ENCODE results near the gene MINK1.

MINK1 gene

DNA sequence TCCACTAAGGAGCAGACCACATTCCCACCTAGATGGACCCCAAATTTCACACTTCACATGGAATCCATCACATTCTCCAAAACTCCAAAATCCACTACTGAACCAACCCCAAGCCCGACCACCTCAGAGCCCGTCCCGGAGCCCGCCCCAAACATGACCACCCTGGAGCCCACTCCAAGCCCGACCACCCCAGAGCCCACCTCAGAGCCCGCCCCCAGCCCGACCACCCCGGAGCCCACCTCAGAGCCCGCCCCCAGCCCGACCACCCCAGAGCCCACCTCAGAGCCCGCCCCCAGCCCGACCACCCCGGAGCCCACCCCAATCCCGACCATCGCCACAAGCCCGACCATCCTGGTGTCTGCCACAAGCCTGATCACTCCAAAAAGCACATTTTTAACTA, 100.5 kb downstream of the MINK1 start:
- TF ChIP-seq, protein P1, sequence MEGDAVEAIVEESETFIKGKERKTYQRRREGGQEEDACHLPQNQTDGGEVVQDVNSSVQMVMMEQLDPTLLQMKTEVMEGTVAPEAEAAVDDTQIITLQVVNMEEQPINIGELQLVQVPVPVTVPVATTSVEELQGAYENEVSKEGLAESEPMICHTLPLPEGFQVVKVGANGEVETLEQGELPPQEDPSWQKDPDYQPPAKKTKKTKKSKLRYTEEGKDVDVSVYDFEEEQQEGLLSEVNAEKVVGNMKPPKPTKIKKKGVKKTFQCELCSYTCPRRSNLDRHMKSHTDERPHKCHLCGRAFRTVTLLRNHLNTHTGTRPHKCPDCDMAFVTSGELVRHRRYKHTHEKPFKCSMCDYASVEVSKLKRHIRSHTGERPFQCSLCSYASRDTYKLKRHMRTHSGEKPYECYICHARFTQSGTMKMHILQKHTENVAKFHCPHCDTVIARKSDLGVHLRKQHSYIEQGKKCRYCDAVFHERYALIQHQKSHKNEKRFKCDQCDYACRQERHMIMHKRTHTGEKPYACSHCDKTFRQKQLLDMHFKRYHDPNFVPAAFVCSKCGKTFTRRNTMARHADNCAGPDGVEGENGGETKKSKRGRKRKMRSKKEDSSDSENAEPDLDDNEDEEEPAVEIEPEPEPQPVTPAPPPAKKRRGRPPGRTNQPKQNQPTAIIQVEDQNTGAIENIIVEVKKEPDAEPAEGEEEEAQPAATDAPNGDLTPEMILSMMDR (IDR thresholded peaks at IDR 0.05; ENCODE audit: low read depth, low read length) = no peak
- no peaks in the 10 kb centered on the region; the same call in 1 of the 2 replicates for H3K36me3 ChIP-seq

DNA sequence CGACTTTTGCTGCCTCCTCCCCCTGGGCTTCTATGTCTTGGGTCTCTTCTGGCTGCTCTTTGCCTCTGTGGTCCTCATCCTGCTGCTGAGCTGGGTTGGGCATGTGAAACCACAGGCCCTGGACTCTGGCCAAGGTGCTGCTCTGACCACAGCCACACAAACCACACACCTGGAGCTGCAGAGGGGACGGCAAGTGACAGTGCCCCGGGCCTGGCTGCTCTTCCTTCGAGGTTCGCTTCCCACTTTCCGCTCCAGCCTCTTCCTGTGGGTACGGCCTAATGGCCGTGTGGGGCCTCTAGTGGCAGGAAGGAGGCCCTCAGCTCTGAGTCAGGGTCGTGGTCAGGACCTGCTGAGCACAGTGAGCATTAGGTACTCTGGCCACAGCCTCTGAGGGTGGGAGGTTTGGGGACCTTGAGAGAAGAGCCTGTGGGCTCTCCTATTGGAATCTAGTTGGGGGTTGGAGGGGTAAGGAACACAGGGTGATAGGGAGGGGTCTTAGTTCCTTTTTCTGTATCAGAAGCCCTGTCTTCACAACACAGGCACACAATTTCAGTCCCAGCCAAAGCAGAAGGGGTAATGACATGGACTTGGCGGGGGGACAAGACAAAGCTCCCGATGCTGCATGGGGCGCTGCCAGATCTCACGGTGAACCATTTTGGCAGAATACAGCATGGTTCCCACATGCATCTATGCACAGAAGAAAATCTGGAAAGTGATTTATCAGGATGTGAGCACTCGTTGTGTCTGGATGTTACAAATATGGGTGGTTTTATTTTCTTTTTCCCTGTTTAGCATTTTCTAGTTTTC, 101.2 kb downstream of the MINK1 start:
- Histone ChIP-seq H3K27me3 (no peaks in the 10 kb centered on the region), H3K36me3 (no peaks in the 10 kb centered on the region; the same call in 1 of the 2 replicates), H3K9me3 (no peaks in the 10 kb centered on the region), H3K4me3 (ENCODE audit: low read depth, low read length) (no peak overlapping the region), H3K4me1 (no peaks in the 10 kb centered on the region)
- peak; percentile 37 for DNase-seq
- TF ChIP-seq, protein P1 (IDR thresholded peaks at IDR 0.05; ENCODE audit: low read depth, low read length) = peak; percentile 41

More for the DNA sequence above, 100.5 kb downstream of the MINK1 start:
- Histone ChIP-seq H3K4me1 (no peaks in the 10 kb centered on the region), H3K4me3 (ENCODE audit: low read depth, low read length) (no peak overlapping the region), H3K27me3 (no peaks in the 10 kb centered on the region), H3K9me3 (no peaks in the 10 kb centered on the region)
- DNase-seq = no peak

DNA sequence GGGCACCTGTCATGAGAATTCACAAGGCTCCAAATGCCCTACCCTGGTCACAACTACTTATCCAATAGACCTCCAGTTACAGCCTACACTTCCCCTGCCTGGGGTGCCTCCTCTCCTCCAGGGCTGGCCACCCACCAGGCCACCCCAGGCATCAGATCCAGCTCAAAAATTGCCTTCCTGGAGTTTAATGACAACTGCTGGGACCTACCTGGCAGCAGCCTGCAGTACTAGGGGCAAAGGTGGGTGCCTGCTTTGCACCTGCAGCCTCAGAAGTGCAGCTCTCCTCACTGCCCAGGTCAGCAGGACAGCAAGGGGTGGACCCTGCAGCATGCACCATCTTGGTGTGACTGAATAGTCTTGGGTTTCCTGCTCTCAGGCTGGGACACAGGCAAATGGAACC, 102.5 kb downstream of the MINK1 start:
- no peak for DNase-seq
- TF ChIP-seq, protein P1 (IDR thresholded peaks at IDR 0.05; ENCODE audit: low read depth, low read length) = no peak
- H3K4me3 ChIP-seq (ENCODE audit: low read depth, low read length) = no peak overlapping the region
- H3K36me3 ChIP-seq = no peaks in the 10 kb centered on the region; the same call in 1 of the 2 replicates
- H3K27me3 ChIP-seq = no peaks in the 10 kb centered on the region
- H3K4me1 ChIP-seq = no peaks in the 10 kb centered on the region
- H3K9me3 ChIP-seq = no peaks in the 10 kb centered on the region

DNA sequence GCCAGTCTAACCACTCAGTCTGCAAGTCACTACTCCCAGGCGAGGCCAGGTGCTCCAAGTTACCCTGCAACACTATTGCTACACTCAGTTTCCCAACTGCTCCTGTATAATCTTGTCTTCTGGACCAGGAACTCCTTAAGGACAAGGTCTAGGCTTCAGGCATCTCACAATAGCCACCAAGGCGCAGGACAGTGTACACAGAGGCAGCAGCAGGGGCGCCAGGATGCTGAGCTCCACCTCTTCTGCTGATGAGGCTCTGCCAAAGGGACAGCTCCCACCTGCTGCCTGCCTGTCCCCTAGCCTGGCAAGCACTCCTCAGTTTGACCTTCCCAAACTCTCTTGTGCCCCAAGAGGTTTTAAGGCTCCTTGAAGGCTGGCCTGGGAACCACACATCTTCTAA, 103.3 kb downstream of the MINK1 start:
- Histone ChIP-seq H3K36me3 (no peaks in the 10 kb centered on the region; the same call in 1 of the 2 replicates), H3K27me3 (no peaks in the 10 kb centered on the region)
- no peak for DNase-seq

DNA sequence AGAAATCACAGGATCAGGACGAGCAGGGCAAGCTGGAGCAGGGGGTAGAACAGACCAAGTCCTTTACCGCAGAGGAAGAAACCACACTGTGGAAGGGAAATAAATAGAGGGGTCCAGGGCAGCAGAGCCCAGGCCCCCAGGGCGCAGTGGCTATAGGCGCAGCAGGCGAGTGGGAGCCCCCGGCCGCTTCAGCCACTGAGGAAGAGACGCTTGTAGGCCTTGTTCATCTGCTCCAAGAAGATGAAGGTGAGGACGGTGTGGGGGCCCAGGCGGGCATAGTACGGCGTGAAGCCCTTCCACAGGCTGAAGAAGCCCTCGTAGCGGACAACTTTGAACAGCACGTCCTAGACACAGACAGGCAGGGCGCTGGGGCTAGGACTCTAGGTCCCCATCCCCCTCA, 104.4 kb downstream of the MINK1 start:
- Histone ChIP-seq H3K4me1 (no peaks in the 10 kb centered on the region), H3K4me3 (ENCODE audit: low read depth, low read length) (no peak overlapping the region), H3K36me3 (no peaks in the 10 kb centered on the region; the same call in none of the 2 replicates), H3K27me3 (no peaks in the 10 kb centered on the region), H3K9me3 (no peaks in the 10 kb centered on the region)
- TF ChIP-seq, protein P1 (IDR thresholded peaks at IDR 0.05; ENCODE audit: low read depth, low read length) = no peak
- no peak for DNase-seq

More for the DNA sequence above, 103.3 kb downstream of the MINK1 start:
- no peaks in the 10 kb centered on the region for H3K9me3 ChIP-seq
- TF ChIP-seq, protein P1 (IDR thresholded peaks at IDR 0.05; ENCODE audit: low read depth, low read length) = no peak
- no peaks in the 10 kb centered on the region for H3K4me1 ChIP-seq
- H3K4me3 ChIP-seq (ENCODE audit: low read depth, low read length) = no peak overlapping the region

DNA sequence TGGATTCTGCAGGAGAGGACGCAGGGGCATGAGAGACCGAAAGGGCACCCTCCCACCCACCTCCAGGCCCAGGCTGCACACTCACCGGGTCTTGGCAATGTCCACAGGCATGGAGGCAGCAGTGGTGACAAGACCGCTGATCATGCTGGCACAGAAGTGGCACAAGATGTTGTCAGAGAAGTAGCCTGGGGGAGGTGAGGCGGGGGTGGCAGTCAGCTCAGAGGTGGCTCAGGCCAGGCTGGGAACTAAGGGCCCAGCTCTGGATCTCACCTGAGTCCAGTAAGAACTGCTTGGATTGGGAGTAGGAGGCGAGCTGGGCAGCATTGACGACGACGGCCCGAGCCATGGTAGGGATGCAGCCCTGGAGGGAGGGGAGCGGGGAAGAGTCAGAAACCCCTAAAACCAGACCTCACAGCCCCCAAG, 104.9 kb downstream of the MINK1 start:
- no peak overlapping the region for H3K4me3 ChIP-seq (ENCODE audit: low read depth, low read length)
- H3K4me1 ChIP-seq = no peaks in the 10 kb centered on the region
- DNase-seq = no peak

More for the DNA sequence above, 104.9 kb downstream of the MINK1 start:
- H3K36me3 ChIP-seq = no peaks in the 10 kb centered on the region; the same call in none of the 2 replicates
- no peaks in the 10 kb centered on the region for H3K27me3 ChIP-seq
- TF ChIP-seq, protein P1 (IDR thresholded peaks at IDR 0.05; ENCODE audit: low read depth, low read length) = no peak
- H3K9me3 ChIP-seq = no peaks in the 10 kb centered on the region
